GM21367 (cell line): Measurements from ENCODE around the gene SPATS2.
"Not testable (repeated sequence)": the region's sequence is repeated elsewhere in the genome, so short reads cannot be mapped to it uniquely, and the experiment has no call there.

Experiments
- ATAC-seq: cut with Tn5 transposase; IDR thresholded peaks from one replicate; pipeline ENCODE4 v1.9.1; 2021; ENCODE audit not compliant: unreplicated experiment

Gene SPATS2

GRCh38 chr12:49367381-49368239, at the start of gene SPATS2:
SPATS2 (plus strand) TSS chr12:49367462; CDS start chr12:49461013, 93,551 bp downstream.
- ATAC-seq = no peak

- not testable (repeated sequence) for ATAC-seq
These were observed 46.7 kb upstream of the SPATS2 start for GRCh38 chr12:49320411-49321103.

- no peak for ATAC-seq
These were observed 44.9 kb upstream of the SPATS2 start for GRCh38 chr12:49322367-49322707.

- peak; percentile 91 for ATAC-seq
These were observed 44.3 kb upstream of the SPATS2 start, which contains the start of gene TROAP for GRCh38 chr12:49322708-49323523. TROAP (plus strand) TSS chr12:49323255; CDS start chr12:49323609, 354 bp downstream.

GRCh38 chr12:49323524-49324097, 43.7 kb upstream of the SPATS2 start:
- ATAC-seq = no peak

- ATAC-seq = no peak
These were observed 41.7 kb upstream of the SPATS2 start for GRCh38 chr12:49325606-49326005.

GRCh38 chr12:49327368-49327767, 39.9 kb upstream of the SPATS2 start:
- no peak for ATAC-seq

GRCh38 chr12:49327887-49328286, 39.4 kb upstream of the SPATS2 start:
- no peak for ATAC-seq

GRCh38 chr12:49328816-49329215, 38.4 kb upstream of the SPATS2 start:
- ATAC-seq = no peak

GRCh38 chr12:49330032-49330619, 37.1 kb upstream of the SPATS2 start:
- no peak for ATAC-seq

GRCh38 chr12:49330631-49331379, 36.5 kb upstream of the SPATS2 start:
- no peak for ATAC-seq

- no peak for ATAC-seq
These were observed 35.7 kb upstream of the SPATS2 start for GRCh38 chr12:49331380-49332222.

- ATAC-seq = no peak
These were observed 34.8 kb upstream of the SPATS2 start for GRCh38 chr12:49332441-49332861.

GRCh38 chr12:49332891-49333371, 34.3 kb upstream of the SPATS2 start:
- ATAC-seq = no peak

GRCh38 chr12:49333778-49334177, 33.5 kb upstream of the SPATS2 start:
- not testable (repeated sequence) for ATAC-seq

- ATAC-seq = no peak
These were observed 33.0 kb upstream of the SPATS2 start for GRCh38 chr12:49334226-49334625.

- ATAC-seq = no peak
These were observed 32.6 kb upstream of the SPATS2 start for GRCh38 chr12:49334681-49335080.

GRCh38 chr12:49335118-49335954, 31.9 kb upstream of the SPATS2 start:
- ATAC-seq = no peak
